Right ventricle myocardium inferior (tissue), 1 donor: ENCODE measurements around the gene ENC1. TPM values are rescaled to one million over a fixed set of nuclear protein-coding genes. Genes with fewer than 3 reads are reported as not detected.
A peak's percentile ranks its signal among the peaks of the same experiment; 100 is the strongest.
"Not testable (repeated sequence)": the region's sequence is repeated elsewhere in the genome, so short reads cannot be mapped to it uniquely, and the experiment has no call there.

ENCODE experiments used
- ATAC-seq: fragments of 200-7000 bp; cut with Tn5 transposase; one replicate; pipeline ENCODE4 v1.9.1; 2020; ENCODE audit warnings: mild to moderate bottlenecking, moderate library complexity
- DNase-seq: peaks from one replicate; pipeline ENCODE4 v3.0.0; 2021; ENCODE audit errors: missing footprints
- intact Hi-C: fragments of 100-400 bp; cut with DNase I; formaldehyde crosslinking; loops from one replicate; pipeline ENCODE4 v1.11.0; 2022
- long read RNA-seq: library from polyadenylated mRNA; unstranded; transcript quantifications from one replicate; pipeline ENCODE4 v2.0.0, GENCODE V29; 2021
- total RNA-seq: library from RNA; stranded (reverse); fragmentation: NEBNext Ultra II Directional; extraction: Animal tissue kit (Norgen Biotek cat#: 25700); gene quantifications from one replicate; pipeline ENCODE4 v1.2.1, GENCODE V29; 2021
- donor health status: DM: no; HTN: yes; CAD: no; lungs with severe emphysema.

Gene ENC1, protein sequence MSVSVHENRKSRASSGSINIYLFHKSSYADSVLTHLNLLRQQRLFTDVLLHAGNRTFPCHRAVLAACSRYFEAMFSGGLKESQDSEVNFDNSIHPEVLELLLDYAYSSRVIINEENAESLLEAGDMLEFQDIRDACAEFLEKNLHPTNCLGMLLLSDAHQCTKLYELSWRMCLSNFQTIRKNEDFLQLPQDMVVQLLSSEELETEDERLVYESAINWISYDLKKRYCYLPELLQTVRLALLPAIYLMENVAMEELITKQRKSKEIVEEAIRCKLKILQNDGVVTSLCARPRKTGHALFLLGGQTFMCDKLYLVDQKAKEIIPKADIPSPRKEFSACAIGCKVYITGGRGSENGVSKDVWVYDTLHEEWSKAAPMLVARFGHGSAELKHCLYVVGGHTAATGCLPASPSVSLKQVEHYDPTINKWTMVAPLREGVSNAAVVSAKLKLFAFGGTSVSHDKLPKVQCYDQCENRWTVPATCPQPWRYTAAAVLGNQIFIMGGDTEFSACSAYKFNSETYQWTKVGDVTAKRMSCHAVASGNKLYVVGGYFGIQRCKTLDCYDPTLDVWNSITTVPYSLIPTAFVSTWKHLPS
- 3.7 TPM for total RNA-seq
- long read RNA-seq: 0 reads

DNA sequence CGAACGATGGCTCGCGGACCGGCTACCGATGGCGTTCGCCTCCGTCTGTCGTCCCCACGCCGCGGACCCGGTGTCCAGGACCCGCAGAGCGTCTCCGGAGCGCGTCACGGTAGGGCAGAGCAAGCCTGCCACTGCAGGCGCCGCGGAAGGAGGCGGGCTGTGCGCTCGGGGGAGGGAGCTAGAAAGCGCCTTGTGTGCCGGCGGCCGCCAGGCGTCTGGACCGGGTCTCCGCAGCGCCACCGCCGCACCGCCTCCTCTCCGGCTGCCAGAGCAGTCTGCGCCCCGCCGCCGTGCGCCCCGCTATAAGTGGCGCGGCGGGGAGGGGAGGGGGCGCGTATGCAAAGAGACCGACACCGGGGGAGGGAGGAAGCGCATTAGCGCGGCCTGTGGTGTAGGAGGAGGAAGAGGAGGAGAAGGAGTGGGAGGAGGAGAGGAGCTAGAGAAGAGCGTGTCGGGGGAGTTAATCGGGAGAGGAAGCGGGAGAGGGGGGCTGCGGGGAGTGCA, at the start of gene ENC1:
ENC1 (minus strand) TSS at position 279 of the 504 bp plus-strand sequence. CDS start 4,243 bp downstream, outside the sequence.
- intact Hi-C loops: loop anchor here (5.0 to 10.0 kb wide), 8 partner anchors 103 to 1046 kb away; no protein-coding TSS in a partner anchor
- ATAC-seq: peak; percentile 94
- DNase-seq: peak; percentile 96

- intact Hi-C loops: no loop called here
- DNase-seq: no peak
- ATAC-seq: no peak
Measured at GRCh38 chr5:74686962-74687751, 46.6 kb upstream of the ENC1 start.

DNA sequence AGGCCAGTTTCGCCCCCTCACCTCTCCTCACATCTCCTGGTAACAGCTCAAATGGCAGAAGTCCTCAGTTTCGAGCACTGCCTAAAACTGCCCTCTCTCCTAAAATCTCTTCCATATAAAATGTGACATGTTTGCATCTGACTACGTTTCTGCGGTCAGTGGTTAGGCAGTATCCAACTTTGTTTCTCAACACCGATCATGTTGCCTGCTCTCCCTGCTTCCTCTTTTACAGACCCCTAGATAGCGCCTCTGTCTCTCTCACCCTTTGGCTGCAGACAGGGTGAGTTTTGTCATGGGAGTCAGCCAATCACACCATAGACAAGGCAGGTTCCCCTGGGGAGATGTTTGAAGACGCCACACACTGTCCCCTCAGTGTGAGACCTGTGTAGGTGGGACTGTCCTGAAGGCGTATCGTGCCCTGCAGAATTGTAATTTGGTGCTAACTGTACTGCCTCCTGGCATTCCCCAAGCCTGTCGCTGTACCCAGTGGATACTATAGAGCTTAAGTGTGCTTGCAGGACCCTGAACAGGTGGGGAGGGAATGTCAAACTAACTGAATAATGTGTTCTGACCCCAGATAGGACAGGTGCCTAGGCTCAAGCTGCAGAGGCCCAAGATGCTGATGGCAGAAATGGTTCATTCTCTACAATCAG, 45.6 kb upstream of the ENC1 start:
- intact Hi-C loops: no loop called here
- peak; percentile 29 for ATAC-seq
- DNase-seq: no peak

- ATAC-seq (peak; percentile 99), DNase-seq (peak; percentile 97)
- intact Hi-C loops: no loop called here
Measured at GRCh38 chr5:74684900-74685851, 44.6 kb upstream of the ENC1 start, which contains the start of gene HEXB. Gene HEXB (plus strand): TSS chr5:74685233. CDS start chr5:74685261, 28 bp downstream.

GRCh38 chr5:74679966-74680365, 39.4 kb upstream of the ENC1 start:
- ATAC-seq: no peak
- intact Hi-C loops: no loop called here
- no peak for DNase-seq

- DNase-seq, intact Hi-C loops, ATAC-seq: not testable (repeated sequence)
Measured at GRCh38 chr5:74679300-74679699, 38.8 kb upstream of the ENC1 start.

DNA sequence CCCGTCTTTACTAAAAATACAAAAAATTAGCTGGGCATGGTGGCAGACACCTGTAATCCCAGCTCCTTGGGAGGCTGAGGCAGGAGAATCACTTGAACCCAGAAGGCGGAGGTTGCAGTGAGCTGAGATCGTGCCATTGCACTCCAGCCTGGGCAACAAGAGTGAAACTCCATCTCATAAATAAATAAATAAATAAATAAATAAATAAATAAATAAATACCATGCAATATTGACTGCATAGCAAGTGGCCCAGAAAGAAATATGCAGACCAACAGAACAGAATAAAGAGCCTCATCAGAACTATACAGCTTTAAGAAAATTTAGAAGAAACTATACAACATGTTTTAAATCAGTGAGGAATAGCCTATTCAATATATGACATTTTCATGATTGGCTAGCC, 37.6 kb upstream of the ENC1 start:
- intact Hi-C loops, ATAC-seq, DNase-seq: not testable (repeated sequence)

GRCh38 chr5:74676466-74676865, 35.9 kb upstream of the ENC1 start:
- DNase-seq, intact Hi-C loops, ATAC-seq: not testable (repeated sequence)

DNA sequence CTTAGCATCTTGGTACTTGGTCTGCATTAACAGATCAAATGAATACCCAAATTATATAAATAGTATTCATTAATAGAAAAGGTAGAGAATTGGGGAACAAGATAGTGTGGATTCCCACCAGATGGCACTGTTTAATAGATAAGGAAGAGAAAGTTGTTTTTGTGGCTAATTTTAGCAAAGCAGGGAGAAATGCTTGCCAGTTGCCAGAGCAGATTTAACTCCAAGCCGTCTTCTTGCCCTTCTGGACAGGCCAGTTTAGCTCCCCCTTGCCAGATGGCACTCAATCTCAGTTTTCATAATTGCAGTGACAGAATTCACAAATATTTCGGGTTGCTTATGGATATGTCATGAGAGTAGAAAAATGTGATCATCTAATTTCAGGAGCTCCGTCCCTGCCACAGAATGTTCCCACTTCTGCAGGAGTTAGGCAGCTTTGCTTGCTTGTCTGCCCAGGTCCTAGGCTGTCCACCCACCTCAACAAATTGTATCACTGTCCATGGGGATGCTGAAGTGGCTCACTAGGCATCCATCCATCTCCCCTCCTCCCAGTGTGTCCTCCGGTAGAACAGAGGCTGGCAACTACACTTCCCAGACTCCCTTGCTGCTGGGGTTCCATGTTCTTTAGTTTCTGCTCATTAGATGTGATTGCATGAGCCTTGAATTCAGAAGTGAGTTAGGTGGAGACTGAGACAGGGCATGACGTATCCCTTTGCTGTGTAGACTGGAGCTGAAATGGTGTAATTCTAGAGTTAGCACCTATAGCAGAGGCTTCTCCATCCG, 32.7 kb upstream of the ENC1 start:
- intact Hi-C loops: loop anchor here (5.0 kb wide), 1 partner anchor 244 kb away; no protein-coding TSS in a partner anchor
- ATAC-seq: peak; percentile 68
- DNase-seq: no peak

GRCh38 chr5:74672215-74672877, 31.8 kb upstream of the ENC1 start:
- ATAC-seq: peak; percentile 82
- DNase-seq: no peak
- intact Hi-C loops: loop anchor here (5.0 kb wide), 1 partner anchor 245 kb away; no protein-coding TSS in a partner anchor

DNA sequence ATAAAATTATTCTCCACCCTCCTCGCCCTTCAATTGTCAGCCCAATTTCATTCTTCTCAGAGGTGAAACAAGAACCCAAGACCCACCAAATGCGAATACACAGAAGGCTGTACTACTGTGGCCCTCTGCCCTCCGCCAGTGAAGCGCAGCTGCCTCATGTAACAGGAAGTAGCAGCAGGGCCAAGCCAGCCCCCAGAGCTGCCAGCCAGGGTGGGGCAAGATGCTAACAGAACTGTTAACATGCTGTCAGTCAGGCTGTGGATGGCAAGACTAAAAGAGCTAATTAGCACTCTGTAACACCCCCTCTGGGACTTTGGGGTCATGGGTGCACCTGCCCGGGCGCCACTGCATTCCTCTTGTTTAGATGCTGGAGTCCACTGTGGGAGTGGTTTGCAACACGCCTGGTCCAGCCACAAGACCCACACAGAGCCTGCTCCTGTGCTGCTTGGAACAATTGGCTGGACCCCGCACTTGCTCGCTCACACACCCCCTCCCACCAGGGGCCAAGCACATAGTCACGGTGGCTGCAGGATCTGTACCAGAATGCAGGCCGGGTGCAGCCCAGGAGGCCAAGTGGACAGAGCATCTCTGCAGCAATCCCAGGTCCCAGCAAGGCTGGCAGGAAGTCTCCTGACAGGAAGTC, 30.0 kb upstream of the ENC1 start:
- intact Hi-C loops: loop anchor here (5.0 kb wide), 1 partner anchor 247 kb away; no protein-coding TSS in a partner anchor
- DNase-seq (no peak), ATAC-seq (no peak)

GRCh38 chr5:74669821-74670220, 29.3 kb upstream of the ENC1 start:
- no peak for DNase-seq
- no peak for ATAC-seq
- intact Hi-C loops: loop anchor here (5.0 kb wide), 1 partner anchor 247 kb away; no protein-coding TSS in a partner anchor

DNA sequence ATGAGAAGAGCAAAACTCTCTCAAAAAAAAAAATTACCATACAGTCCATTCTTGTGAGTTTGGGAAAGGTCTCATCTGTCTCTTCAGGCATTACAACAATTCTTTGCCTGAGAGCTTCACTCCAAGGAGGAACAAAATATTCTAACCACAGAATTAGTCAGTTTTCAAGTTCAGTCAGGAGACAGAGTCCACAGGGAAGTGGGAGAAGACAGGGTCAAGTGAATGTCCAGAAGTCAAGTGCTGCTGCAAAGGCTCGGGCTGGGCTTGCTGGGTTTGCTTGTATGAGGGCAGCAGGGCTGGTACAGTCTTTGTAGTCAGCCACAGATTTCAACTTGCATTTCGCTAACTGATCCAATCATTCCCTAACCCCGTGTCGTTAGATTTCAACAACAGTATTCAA, 26.9 kb upstream of the ENC1 start:
- intact Hi-C loops: no loop called here
- DNase-seq (no peak), ATAC-seq (no peak)

- no peak for ATAC-seq
- intact Hi-C loops: no loop called here
- no peak for DNase-seq
Measured at GRCh38 chr5:74665816-74666215, 25.3 kb upstream of the ENC1 start.

DNA sequence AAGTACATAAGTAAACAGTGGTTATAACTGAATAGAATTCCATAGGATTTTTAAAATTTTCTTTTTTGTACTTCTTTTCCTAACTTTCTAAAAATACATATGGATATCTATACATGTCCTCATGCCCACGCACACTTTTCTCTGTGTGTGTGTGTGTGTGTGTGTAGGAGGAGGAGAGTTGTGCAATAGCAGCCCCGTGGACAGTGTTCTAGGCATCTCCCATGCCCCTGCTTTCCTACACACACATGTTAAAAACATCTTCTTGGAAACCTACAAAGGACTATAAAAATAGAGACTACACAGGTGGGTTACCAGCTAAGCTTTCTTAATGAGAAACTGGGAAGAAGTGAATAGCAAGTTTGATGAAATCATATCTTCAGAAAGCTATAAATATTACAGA, 24.7 kb upstream of the ENC1 start:
- intact Hi-C loops: no loop called here
- ATAC-seq (no peak), DNase-seq (no peak)

DNA sequence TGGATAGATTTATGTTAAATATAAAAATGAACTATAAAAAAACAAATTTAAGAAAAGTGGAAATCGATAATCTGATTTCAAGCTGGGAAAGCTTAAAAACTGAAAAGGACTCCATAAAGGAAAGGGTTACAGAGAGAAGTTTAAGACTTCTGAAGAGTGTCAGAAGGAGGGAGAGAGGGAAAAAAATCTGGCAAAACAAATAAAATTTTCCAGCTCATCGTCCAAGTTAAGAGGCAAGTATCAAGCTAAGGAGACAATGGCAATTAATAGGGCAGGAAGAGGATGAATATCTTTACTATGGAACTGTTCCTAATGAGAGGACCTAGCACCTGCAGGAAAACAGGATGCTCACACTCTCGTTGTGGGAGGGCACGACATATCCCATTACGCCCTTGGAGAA, 24.0 kb upstream of the ENC1 start:
- intact Hi-C loops: no loop called here
- DNase-seq (no peak), ATAC-seq (no peak)
